Activated naive CD8-positive, alpha-beta T cell treated with anti-CD3 and anti-CD28 coated beads, Interleukin-2, amount 50 U/mL, for 16 hours (primary cell): ENCODE measurements around the gene CIB1.
A peak's percentile ranks its signal among the peaks of the same experiment; 100 is the strongest.

Experiments
- DNase-seq: peaks from one replicate; pipeline ENCODE4 v3.0.0-alpha.2; 2020; ENCODE audit warnings: low read depth, low spot score

CIB1 gene

DNA sequence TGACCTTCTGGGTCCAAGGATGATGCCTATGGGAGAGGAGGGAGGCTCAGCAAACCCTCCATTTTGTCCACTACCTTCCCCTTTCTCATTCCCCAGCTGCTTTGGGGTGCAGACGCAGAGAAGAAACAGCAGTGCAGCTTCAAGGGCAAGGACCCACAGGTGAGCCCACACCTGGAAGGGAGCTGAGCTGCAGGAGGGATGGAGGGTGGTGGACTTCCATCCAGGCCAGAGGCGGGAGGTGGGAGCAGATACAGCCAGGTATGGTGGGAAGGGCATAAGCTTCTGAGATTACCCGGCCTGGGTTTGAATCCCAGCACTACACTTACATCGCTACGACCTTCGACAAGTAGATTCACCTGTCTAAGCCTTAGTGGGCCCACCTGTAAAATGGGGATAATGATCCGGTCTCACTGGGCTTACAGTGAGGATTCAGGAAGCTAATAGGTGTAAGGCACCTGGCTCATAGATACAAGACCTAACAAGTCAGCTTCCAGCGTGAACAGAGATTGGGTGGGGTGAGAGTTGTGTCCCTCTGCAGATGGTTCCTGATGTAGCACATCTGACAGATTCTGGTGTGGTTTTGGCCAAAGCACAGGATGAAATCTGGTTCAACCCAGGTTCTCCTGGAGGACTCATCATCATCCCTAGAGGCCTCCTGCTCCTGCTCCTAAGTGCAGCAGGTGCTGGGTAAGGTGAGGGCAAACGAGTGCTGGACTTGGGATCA is 15.9 kb downstream of the CIB1 start:
- no peak for DNase-seq

DNA sequence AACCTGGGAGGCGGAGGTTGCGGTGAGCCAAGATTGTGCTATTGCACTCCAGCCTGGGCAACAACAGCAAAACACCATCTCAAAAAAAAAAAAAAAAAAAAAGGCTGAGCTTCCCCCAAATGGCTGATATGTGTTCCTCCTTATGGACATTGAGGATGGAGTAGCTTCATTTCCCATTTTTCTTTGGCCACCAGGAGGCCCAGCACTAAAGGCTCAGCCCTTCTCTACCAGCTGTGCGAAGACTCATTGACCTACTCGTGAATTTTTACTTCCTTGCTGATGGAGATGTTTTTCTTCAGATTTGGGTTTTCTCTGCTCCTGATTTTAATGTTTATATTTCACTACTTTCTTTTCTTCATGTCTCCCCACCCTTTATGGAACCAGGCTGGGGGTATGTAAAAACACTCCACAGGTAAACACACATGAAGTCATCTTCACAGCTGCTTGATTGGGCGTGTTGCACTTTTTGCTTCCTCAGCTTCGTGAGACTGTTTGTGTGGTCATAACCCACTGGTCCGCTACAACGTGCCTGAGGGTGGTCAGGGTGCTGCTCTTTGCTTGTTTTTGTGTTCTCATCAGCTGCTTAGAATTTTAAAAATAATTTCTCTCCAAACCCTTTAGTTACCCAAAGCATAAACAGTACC is 19.1 kb downstream of the CIB1 start:
- DNase-seq, result no peak

- no peak for DNase-seq
These were observed 19.9 kb downstream of the CIB1 start for GRCh38 chr15:90213818-90214204.

DNA sequence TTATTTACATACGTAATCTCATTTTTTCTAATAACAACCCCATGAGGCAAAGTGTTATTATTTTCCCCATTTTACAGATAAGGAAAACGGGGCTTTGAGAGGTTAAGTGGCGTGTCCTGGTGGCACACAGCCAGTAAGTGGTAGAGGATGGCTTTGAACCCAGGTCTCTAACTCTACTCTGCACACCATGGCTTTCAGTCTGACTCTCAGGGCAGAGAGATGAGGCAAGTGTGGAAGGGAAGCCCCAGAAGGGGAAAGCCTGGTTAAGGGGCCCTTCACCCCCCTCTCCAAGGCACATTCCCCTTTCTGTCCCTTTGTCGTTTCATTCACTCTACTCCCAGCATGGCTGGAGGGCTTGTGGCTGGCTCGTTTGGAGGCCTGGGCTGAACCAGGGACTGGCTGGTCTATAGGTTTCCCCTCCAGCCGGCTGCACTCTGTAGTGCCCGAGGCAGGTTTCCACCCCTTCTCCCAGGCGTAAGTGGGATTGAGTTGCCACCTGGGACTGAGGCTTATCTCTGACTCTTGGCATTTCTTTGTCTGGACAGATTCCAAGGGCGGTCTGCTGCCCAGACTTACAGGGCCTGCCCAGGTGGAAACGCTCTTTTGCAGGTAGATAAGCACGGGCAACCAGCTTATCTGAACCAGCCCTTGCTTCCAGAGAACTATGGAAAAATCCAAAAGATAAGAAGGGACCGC is 20.5 kb downstream of the CIB1 start:
- no peak for DNase-seq

DNA sequence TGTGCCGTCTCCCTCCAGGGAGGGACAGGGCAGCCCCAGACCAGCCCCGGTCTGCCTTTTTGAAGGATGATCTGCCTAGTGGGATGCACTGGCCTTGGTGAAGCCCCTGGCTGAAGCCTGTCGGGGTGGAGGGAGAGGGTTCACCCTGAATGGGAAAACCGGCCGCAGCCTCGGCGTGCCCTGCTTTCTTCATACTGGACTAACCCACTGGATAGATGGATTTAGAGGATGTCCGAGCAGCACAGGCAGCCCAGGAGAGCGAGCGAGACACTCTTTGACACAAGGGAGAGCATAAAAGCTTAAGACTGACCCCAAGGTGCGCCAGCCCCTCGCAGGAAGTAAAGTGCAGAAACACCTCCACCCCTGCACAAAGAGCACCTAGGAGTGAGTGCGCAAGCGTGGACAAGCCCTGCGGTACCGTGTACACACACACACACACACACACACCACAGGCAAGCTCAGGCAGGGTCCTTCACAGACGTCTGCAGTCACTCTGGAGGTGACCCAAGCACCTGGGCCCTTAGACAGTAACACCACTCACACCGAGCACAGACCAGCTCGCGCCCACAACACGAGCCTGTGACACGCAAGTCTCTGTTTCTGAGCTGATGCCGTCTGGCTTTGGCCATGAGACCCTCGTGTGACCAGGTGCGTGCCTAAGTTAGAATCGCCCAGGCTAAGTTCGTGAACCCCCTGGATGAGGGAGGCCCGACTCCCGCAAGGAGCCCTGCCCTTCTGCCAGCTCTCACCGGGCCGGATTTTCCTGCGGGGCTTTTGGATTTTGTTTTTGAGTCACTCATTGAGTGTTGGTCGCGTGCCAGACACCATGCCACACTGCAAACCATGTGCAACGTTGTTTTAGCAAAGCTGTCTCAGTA is 21.3 kb downstream of the CIB1 start:
- no peak for DNase-seq

DNA sequence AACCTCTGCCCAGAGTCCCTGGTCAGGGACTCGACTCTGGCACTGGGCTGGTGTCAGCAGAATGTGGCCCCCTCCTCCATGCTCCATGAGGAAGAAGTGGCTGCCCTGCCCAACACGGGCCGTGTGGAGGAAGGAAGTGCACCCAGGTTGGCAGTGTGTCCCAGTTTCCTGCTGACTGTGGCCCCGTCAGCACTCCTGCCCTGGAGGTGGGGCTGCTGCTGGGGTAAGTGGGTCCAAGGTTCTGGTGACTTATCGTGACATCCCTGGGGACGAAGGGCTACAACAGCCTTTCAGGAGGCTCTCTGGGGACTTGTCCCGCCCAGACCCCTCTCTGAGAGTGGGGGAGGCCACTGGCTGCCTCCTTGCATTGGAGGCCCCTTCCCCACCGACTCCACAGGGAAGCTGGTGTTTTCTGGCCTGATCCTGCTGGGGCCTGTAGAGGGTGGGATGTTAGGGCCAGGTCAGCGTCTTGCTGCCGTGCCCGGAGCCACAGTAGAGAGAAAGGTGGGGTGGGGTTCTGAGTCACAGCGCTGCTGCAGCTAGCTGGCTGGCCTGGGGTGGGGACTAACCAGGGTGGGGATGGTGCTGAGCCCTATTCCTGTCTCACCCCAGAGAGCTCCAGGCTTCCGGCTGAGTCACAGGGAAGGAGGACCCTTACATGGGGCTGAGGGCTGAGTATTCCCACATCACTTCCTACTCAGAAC is 22.1 kb downstream of the CIB1 start:
- no peak for DNase-seq

DNA sequence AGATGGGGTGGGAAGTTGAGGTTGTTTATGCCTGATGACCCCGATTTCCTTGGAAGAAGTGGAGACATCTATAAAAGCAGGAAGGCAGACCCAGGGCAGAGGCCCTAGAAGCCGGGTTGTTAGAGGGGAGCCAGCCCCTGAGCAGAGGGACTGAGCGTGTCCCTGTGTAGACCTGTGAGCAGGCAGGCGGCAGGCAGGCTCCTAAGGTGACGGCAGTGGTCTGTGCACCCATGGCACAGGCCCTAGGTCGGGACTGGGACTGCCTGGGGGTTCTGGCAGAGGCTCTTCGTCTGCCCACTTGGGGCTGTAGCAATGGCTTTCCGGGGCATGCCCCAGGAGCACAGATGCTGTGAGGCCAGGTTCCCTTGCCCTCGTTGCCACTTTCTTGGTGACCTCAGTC is 22.7 kb downstream of the CIB1 start:
- no peak for DNase-seq

DNA sequence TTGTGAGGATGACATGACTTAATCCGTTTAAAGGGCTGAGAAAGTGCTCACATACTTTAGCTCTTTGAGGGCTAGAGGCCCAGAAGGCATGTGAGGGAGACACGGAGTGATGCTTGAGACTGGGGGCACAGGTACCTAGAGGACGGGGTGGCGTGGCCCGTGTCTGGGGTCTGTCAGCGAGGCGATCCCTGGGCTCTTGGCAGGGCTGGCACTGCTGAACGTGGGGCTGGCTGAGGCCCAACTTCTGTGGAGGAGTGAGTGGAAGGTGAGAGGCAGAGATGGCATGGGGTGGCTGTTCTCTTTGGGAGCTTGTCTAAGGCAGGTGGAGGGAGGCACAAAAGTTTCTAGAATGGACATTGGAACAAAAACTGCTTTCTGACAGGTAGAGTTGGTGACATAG is 23.1 kb downstream of the CIB1 start:
- no peak for DNase-seq

- no peak for DNase-seq
These were observed 24.1 kb downstream of the CIB1 start for GRCh38 chr15:90209591-90209990.

GRCh38 chr15:90208356-90208755 is 25.4 kb downstream of the CIB1 start:
- no peak for DNase-seq

DNA sequence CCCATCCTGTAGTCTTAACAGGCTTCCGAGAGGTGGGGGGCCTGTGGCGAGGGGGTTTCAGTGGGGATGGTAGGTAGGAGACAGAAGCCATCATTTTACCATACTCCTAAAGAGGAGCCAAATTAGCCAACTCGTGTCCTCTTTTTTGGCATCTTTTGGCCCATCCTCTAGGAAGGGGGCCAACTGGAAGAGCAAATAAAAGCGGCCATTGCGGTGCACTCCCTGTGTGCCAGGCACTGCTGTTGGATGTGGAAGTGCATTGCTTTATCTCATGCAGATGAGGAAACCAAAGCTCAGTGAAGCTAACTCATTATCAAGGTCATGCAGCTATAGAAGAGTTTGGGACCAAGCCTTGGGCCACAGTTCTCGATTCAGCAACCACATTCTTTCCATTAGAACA is 26.5 kb downstream of the CIB1 start:
- DNase-seq, result no peak

DNA sequence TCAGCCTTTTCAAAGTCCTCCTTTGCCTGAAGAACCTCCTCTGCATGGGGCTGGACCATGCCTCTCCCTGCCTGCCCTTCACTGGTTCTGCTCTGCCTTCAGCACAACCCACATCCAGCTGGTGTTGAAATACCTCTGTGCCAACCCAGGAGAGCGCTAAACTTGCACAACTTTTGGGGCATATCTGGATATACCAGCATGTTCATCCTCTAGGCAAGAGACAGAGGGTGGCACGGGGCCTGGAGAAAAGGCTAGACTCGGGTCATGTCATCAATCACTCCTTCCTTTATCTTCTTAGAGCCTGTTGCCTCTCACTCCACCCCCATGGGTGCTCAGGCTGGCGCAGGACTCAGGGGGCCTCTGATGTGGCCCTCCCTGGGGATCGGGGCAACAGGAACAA is 27.9 kb downstream of the CIB1 start:
- no peak for DNase-seq

DNA sequence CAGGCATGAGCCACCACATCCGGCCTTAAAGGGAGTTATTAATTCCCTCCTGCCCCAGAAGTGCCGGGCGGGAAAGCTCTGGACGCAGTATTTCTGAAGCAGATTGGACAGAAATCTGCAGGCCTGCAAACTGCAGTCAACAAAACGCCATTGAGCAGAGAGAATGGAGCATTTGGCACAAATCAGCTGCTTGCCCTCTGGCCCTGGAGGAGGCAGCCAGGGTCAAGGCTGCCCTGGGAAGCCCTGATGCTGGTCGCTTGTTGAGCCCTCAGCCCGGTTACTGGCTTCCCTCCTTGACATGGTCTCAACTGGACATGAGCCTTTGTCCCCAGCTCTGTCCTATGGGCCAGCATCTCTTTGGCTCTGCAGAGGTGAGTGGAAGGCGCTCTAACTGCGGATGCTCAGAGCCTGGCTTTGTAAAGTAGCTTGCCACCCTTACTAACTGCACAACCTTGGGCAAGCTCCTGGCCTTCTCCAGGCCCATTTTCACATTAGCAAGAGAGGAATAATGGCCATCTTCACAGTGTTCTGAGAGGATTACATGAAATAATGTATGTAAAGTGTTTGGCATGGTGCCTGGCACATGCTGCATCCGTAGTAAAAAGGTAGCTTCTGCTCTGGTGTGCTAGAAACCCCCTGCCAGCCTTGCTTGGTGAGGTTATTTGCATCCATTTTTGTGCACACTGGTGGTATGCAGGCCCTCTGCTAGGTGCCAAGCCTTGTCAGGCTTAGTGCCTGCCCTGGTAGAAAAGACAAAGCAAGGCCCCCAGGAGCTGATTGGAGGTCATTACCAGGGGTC is 28.5 kb downstream of the CIB1 start:
- DNase-seq, result no peak

- DNase-seq, result no peak
These were observed 29.8 kb downstream of the CIB1 start for GRCh38 chr15:90203922-90204321.

DNA sequence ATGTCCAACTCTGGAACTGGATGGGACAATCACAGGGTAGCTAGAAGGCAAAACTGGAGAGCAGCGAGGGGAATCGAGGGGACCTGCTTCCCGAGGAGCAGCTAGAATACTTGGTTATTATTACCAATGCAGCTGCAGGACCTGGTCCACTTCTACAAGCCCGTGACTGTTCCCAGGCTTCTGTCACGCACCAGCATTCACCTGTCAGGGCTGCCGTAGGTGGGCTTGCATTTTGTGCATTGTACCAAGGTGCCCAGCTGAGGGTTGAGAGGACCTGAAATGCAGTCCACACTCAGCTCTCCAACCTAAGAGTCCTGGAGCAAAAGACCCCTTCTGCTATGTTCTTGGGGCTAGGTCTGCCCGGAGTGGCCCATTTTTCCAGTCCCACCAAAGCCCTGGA is 30.3 kb downstream of the CIB1 start:
- no peak for DNase-seq

DNA sequence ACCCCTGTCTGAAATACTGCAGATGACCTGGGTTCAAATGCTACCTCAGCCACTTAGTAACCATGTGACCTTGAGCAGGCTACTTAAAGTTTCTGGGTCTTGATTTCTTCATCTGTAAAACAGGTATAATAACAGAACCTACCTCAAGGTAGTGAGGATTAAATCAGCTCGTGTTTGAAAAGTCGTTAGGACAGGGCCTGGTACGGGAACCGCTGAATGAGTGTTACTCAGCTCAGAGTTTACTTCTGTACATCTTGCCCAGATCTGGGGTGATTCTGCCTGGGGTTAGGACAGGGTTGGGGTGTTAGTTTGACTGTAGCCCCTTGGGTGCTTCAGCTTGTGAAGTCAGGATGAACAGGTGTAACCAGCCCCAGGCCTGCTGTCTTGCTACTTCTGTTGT is 30.8 kb downstream of the CIB1 start:
- no peak for DNase-seq

GRCh38 chr15:90201944-90202375 is 31.8 kb downstream of the CIB1 start:
- DNase-seq, result no peak

DNA sequence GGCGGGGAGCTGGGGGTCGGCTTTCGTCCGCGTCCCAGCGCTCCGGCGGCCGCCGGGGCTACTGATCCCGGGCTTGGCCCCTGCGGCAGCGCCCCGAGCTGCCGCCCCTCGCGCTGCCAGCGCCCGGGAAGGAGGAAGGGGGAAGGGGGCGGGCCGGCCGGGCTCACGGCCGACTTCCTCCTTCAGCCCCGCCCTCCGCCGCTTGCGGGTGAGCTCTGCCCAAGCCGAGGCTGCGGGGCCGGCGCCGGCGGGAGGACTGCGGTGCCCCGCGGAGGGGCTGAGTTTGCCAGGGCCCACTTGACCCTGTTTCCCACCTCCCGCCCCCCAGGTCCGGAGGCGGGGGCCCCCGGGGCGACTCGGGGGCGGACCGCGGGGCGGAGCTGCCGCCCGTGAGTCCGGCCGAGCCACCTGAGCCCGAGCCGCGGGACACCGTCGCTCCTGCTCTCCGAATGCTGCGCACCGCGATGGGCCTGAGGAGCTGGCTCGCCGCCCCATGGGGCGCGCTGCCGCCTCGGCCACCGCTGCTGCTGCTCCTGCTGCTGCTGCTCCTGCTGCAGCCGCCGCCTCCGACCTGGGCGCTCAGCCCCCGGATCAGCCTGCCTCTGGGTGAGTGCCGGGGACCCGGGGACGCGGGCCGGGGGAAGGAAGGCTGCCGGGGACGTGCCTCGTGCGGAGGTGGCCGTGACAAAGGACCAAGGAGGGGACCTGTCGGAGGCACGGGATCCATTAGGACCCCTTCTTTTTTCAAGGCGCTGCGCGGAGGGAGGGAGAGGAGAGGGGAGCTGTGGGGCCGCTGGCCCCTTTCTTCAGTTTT is 32.4 kb downstream of the CIB1 start, which contains the start of gene SEMA4B:
TSS of gene SEMA4B (plus strand) at position 201 of the 814 bp plus-strand sequence. CDS start at position 450, 249 bp downstream.
- peak; percentile 47 for DNase-seq

DNA sequence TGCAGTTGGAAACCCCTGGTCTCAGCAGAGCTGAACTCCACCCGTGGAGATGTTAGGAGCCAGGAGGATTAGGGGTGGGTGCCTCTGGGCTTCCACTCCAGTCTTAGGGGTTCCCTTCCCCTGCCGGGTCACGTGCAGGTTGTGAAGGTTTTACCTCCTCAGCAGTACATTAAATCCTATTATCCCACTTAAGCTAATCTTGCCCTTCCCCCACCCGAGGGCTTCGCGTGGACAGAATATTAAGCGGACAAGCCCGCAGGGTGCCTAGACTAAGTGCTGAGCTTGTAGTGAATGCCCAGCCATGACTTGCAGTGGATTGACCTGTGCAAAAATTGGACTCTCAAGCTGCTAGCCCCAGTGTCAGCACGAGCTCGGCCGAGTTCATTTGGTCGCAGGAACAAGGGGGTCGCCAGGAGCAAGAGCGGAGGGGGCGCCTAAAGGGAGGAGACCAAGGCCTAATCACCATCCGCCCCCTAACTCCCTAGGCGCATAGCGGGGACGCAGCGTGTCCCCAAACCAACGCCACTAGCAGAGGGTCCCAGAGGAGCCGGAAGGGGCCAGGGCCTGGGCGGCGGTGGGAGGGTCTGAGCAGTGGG is 33.1 kb downstream of the CIB1 start:
- DNase-seq, result no peak
